Stimulated activated CD4-positive, alpha-beta T cell treated with anti-CD3 and anti-CD28 coated beads, Interleukin-1b, Interleukin-23, amount 100 ng/mL, for 24 hours (primary cell): ENCODE measurements around the gene MGRN1.
A peak's percentile ranks its signal among the peaks of the same experiment; 100 is the strongest.

Experiments
- DNase-seq, 4 experiments: peaks; one replicate each; pipeline ENCODE4 v3.0.0-alpha.2; 2020; ENCODE audit warnings: low read depth in 4 of 4, low spot score in 1 of 4

Gene MGRN1

DNA sequence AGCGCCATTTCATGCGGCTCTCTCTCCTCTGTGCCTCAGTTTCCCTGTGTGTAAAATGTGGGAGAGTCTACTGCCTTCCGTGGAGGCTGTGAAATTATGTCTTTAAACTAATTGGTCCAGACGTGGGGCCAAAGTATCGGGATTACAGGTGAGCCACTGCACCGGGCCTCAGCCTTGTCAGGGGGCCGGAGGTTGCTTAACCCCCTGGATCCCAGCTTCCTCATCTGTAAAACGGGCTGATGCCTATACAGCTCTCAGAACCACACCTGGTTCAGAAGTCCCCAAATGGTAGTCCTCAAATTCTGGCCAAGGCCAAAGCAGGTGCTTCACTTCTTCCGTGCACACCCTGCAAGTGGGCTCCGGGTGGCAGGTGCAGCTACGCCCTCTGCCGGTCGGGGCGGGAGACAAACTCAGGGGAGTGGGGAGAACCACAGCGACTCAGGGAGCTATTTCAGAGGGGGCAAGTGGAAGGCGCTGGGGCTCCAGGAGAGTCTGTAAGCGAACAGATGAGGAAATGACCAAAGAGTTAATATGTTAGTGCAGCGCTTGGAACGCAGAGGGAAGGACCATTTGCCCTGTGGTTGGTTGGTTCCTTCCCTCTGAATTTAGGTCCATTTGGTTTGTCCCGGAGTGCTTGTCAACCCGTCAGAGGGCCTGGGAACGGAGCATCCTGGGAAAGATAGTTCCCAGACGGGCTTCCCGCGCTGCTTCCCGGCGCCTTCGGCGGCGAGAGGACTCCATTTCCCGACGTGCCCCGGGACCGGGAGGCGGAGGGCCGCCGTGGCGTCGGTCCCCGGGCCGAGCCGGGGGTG is at the start of gene MGRN1:
MGRN1 (plus strand) TSS at position 812 of the 812 bp plus-strand sequence. CDS start 135 bp downstream, outside the sequence.
- DNase-seq = peak; percentile 78 to 91 (median 84)

DNA sequence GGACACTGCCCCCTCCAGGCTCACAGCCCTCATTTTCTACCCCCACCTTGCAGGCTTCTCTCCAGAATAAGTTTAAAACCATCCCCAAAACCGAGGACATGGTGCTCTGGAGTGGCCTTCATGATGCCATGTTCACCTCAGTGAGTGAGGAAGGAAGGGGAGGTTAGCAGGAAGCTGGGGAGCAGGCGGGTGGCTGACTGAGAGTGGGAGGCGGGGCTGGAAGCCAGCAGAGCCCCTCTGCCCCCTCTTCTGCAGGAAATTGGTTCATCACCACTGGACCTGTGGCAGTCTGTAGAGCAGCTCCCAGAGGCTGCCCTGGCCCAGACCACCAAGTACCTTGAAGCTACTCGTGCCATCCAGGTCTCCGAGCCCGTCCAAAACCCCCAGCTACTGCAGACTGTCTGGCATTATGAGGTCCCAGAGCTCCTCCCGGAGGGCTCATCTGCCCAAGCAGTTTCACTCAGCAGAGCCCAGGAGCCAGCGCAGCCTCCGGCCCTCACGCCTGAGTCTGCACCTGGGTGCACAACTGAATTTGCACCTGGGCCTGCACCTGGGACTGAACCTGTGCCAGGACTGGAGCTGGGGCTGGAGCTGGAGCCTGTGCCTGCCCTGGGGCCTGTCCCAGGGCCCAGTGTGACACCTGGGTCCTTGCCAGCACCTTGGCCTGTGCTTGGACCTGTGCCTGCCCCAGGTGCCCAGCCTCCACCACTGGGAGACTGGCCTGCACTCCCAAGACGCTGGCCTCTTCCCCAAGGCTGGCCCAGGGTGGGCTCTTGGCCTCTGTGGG is 49.5 kb upstream of the MGRN1 start:
- DNase-seq = no peak

DNA sequence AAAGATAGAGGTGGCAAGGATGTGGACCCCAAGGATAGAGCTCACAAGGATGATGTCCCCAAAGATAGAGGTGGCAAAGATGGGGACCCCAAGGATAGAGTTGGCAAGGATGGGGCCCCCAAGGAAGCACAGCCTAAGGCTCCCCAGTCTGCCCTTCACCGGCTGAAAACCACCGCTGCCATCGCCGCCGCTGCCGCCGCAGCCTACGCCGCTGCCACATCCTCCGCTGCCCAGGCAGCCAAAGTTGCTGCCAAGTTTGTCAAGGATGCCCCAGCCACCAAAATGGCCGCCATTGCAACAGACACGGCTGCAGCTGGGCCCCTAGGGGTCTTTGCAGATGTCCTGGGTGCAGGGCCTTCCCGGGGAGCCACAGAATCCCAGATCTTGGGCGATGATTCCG is 48.6 kb upstream of the MGRN1 start:
- DNase-seq = no peak

- DNase-seq = no peak
These were observed 45.6 kb upstream of the MGRN1 start for GRCh38 chr16:4578961-4579530.

DNA sequence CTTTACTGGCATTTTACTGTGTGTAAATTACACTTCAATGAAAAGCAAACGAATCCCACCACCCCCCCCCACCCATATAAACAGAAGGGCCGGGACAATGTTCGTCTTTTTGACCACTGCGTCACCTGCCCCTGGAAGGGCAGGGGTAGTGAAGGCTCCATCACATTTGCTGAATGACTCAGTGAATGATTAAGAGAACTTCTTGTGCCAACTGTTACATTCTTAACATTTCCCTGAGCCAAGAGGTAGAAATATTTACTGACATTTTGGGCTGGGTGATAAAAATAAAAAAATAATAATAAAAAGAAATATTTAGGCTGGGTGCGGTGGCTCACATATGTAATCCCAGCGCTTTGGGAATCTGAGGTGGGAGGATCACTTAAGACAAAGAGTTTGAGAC is 44.4 kb upstream of the MGRN1 start:
- DNase-seq = no peak

DNA sequence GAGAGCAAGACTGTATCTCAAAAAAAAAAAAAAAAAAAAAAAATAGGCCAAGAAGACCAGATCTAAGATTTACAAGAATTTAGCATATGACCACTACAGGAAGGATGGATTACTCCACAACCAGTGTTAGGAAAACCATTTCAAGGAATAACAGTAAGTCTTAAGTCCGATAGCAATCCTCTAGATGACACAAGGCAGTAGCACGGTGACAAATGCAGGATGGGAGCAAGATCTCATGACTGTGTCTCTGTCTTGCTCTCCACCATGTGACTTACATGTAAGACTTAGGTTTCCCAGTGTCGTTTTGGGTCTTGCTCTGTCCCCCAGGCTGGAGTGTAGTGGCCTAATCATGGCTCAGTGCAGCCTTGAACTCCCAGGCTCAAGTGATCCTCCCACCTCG is 40.7 kb upstream of the MGRN1 start:
- DNase-seq = no peak

GRCh38 chr16:4586291-4586690 is 38.3 kb upstream of the MGRN1 start:
- no peak for DNase-seq

GRCh38 chr16:4588386-4588785 is 36.2 kb upstream of the MGRN1 start:
- DNase-seq = no peak

GRCh38 chr16:4588961-4589360 is 35.7 kb upstream of the MGRN1 start:
- DNase-seq = no peak

GRCh38 chr16:4591191-4591590 is 33.4 kb upstream of the MGRN1 start:
- DNase-seq = no peak

- no peak for DNase-seq
These were observed 32.7 kb upstream of the MGRN1 start for GRCh38 chr16:4591706-4592470.

GRCh38 chr16:4593086-4593485 is 31.5 kb upstream of the MGRN1 start:
- no peak for DNase-seq

GRCh38 chr16:4594433-4595410 is 29.9 kb upstream of the MGRN1 start:
- no peak for DNase-seq

DNA sequence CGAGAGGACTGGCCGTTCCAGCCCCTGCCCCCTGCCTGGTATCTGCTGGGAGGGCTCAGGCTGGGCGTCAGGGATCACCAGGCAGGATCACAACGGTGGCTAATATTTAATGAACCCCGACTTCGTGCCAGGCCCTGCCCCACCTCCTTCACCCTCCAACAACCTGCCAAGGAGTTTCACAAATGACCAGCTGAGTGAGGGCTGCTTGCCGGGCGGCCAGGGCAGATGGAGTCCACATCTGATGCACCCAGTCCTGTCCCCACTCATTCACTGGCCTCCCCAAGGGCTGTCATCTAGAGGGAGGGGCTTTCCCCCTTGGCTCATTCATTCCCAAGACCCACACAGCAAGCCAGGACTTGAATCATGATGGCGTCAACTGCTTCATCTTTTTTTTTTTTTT is 27.5 kb upstream of the MGRN1 start:
- no peak for DNase-seq

DNA sequence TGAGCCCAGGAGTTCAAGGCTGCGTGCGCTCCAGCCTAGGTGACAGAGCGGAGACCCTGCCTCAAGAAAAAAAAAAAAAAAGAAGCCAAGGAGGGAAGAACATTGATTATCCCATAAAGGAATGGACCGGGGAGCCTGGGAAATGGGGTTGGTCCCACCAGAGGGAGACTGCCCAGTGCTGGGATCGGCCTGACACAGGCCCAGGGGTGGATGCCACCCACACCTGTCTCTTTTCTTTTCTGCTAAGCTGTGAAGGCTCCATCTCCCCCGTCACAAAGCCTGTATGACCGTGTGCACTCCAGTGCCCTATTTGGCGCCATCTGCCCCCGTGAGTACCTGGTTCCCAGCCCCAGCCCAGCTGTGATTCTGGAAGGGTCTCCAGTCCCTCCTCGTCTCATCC is 25.6 kb upstream of the MGRN1 start:
- DNase-seq = no peak

DNA sequence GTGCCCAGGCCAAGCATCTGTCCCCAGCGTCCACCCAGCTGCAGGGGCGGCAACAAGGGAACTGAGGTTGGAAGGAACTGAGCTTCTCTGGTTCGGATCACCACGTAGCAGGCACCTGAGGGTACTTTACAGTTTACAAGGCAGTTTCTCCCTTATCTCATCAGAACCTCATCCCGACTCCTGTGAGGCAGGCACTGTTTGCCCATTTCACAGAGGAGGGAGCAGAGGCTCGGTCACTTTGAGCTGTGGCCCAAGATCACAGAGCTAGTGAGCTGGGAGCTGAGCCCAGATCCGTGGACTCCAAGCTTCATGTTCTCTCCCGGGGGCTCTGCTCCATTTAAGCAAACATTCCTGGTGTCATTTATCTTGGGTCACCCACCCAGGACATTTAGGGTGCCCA is 25.1 kb upstream of the MGRN1 start:
- DNase-seq = no peak

DNA sequence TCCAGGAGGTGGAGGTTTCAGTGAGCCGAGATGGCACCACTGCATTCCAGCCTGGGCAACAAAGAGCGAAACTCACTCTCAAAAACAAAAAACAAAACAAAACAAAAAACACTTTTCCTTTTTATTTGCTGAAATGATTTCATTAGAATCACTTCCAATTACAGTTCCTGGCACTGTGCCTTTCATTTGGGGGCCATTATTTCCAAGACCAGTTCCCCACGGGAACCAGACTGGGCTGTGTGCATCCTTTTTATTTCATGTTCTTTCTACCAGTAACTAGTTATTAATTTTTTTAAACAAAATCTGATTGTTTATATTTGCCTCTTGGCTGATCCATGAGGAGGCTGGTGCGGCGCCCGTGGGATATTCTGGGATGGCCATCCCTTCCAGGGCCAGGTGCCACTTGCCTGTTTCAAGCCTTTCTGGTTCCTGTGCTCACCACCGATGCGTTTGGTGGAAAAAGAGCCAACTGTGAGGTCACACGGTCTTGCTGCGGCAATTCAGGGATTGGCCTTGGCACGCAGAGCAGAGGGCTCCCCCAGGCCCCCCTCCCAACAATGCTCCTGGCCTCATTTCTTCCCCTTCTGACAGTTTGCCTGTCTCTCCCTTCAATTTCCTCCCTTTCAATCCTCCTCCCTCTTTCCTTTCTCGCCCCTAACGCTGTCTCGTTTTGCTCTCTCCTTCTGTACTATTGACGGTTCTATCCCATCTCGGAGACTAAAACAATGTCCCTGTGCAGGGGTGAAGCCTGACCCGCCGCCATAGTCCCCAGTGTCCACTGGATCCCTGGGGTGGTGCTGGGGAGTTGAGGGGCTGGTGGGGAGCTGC is 23.4 kb upstream of the MGRN1 start:
- DNase-seq = no peak

- no peak for DNase-seq
These were observed 22.8 kb upstream of the MGRN1 start for GRCh38 chr16:4601864-4602186.

- no peak for DNase-seq
These were observed 22.3 kb upstream of the MGRN1 start for GRCh38 chr16:4602331-4602730.
